OCI-LY7 (cell line): ENCODE results near the gene JPT1. TPM values are rescaled to one million over a fixed set of nuclear protein-coding genes. Genes with fewer than 3 reads are reported as not detected.

Experiments used
- BruUV-seq: library from RNA; stranded (reverse); fragments of 400-500 nt; replicated peaks from 2 replicates; lab custom pipeline; 2021; lab: Mats Ljungman, UMichigan
- CTCF ChIA-PET: fragments of 300-600 bp; sonication (Branson Sonifier 250); formaldehyde crosslinking; loops from one replicate; lab custom pipeline; 2022; ENCODE audit warnings: antibody characterized with exemption; ENCODE audit not compliant: unreplicated experiment; lab: Charles Lee
- POLR2A ChIA-PET: fragments of 300-600 bp; sonication (Branson Sonifier 250); formaldehyde crosslinking; loops from one replicate; lab custom pipeline; 2022; ENCODE audit warnings: antibody characterized with exemption; lab: Charles Lee
- DNase-seq: peaks from one replicate; pipeline ENCODE4 v3.0.0-alpha.2; 2015; ENCODE audit warnings: low spot score
- H2AFZ ChIP-seq: fragments of 200-600 bp; sonication (generic), shearing (Covaris generic); 2 replicates; pipeline ENCODE4 v1.6.1; 2014; ENCODE audit warnings: mild to moderate bottlenecking, antibody characterized with exemption, low read length, moderate library complexity
- H3K27ac ChIP-seq: fragments of 200-600 bp; sonication (generic); 2 replicates; pipeline ENCODE4 v1.5.1; 2014; ENCODE audit warnings: mixed run types, low read depth, mild to moderate bottlenecking, moderate library complexity, low read length, inconsistent platforms; ENCODE audit not compliant: poor library complexity, severe bottlenecking
- H3K36me3 ChIP-seq: fragments of 200-600 bp; sonication (generic); 2 replicates; pipeline ENCODE4 v1.6.1; 2014; ENCODE audit warnings: mild to moderate bottlenecking, antibody characterized with exemption, low read length, moderate library complexity, mixed read lengths; ENCODE audit not compliant: insufficient read depth
- H3K4me1 ChIP-seq: fragments of 200-600 bp; sonication (generic); 2 replicates; pipeline ENCODE4 v1.5.1; 2014; ENCODE audit warnings: mild to moderate bottlenecking, low read length; ENCODE audit not compliant: insufficient read depth, poor library complexity, severe bottlenecking
- H3K4me2 ChIP-seq: fragments of 200-600 bp; sonication (generic); 2 replicates; pipeline ENCODE4 v1.6.1; 2014; ENCODE audit warnings: mild to moderate bottlenecking, low read length
- H3K4me3 ChIP-seq: fragments of 200-600 bp; sonication (generic); 2 replicates; pipeline ENCODE4 v1.5.1; 2014; ENCODE audit warnings: mild to moderate bottlenecking, low read depth, low read length; ENCODE audit not compliant: poor library complexity, severe bottlenecking
- H3K79me2 ChIP-seq: fragments of 200-600 bp; sonication (generic); 2 replicates; pipeline ENCODE4 v1.6.1; 2016; ENCODE audit warnings: low read depth, mild to moderate bottlenecking, low read length, moderate library complexity, mixed read lengths; ENCODE audit not compliant: insufficient read depth
- H3K9me2 ChIP-seq: fragments of 200-600 bp; sonication (generic); 2 replicates; pipeline ENCODE4 v1.6.1; 2016; ENCODE audit warnings: mild to moderate bottlenecking, low read length, mixed read lengths; ENCODE audit not compliant: insufficient read depth
- H3K9me3 ChIP-seq: fragments of 200-600 bp; sonication (generic); 2 replicates; pipeline ENCODE4 v1.6.1; 2014; ENCODE audit warnings: mild to moderate bottlenecking, mixed run types, low read length, mixed read lengths
- H4K20me1 ChIP-seq: fragments of 200-600 bp; sonication (generic); 2 replicates; pipeline ENCODE4 v1.6.1; 2014; ENCODE audit warnings: mild to moderate bottlenecking, antibody characterized with exemption, low read length, moderate library complexity, mixed read lengths; ENCODE audit not compliant: insufficient read depth
- CTCF ChIP-seq: fragments of 200-600 bp; sonication (generic); conservative IDR thresholded peaks from 2 replicates; pipeline ENCODE4 v1.5.1; 2014; ENCODE audit warnings: mild to moderate bottlenecking, antibody characterized with exemption, low read length, moderate library complexity, mixed read lengths
- EZH2phosphoT487 ChIP-seq: fragments of 200-600 bp; sonication (generic); IDR thresholded peaks from 2 replicates; pipeline ENCODE4 v1.6.1; 2018; ENCODE audit warnings: low read depth, borderline replicate concordance, mild to moderate bottlenecking, mixed run types, antibody characterized with exemption, low read length, moderate library complexity, mixed read lengths
- intact Hi-C: fragments of 100-400 bp; cut with micrococcal nuclease; formaldehyde crosslinking; loops from one replicate; pipeline ENCODE4 v1.10.0; 2022; ENCODE audit not compliant: unreplicated experiment
- total RNA-seq, 2 experiments: library from RNA; depleted of rRNA in 1 of 2; stranded (reverse); fragments of >200 nt in 1 of 2; shearing (Covaris generic) in 1 of 2; gene quantifications; 2 replicates each; pipeline ENCODE4 v1.2.3, GENCODE V29; 2014 to 2022

Gene JPT1
- total RNA-seq, 2 experiments from 2014 or later: 121 to 251 TPM

- intact Hi-C loops: loop anchor here (2.0 kb wide), 1 partner anchor 37 kb away; no protein-coding TSS in a partner anchor
- TF ChIP-seq EZH2phosphoT487: no peak
- POLR2A ChIA-PET: interaction anchor here (0.5 to 2.0 kb wide), 7 partner anchors 9 to 108 kb away, joined by 3 to 16 read pairs (median 4); no protein-coding TSS in a partner anchor
- DNase-seq: no peak
- no peaks in the 10 kb centered on the region for H3K9me3 ChIP-seq
- peaks cover 8% of the 10 kb centered on the region for H3K36me3 ChIP-seq
- no peaks in the 10 kb centered on the region for H3K9me2 ChIP-seq
- no peak overlapping the region for H3K4me3 ChIP-seq
- CTCF ChIA-PET: interaction anchor here (2.8 kb wide), 1 partner anchor 15 kb away, joined by 26 read pairs; the partner anchor contains the start of gene NT5C
- H2AFZ ChIP-seq: no peak overlapping the region
- peaks cover 5% of the 10 kb centered on the region; the same call in 1 of the 2 replicates for H3K79me2 ChIP-seq
- no TSS peak for BruUV-seq
- H3K27ac ChIP-seq: no peak overlapping the region
- 0 out of 2 replicates have a peak overlapping the region, but pooled peaks have one; percentile 72 for H3K4me2 ChIP-seq
- H3K4me1 ChIP-seq: peaks cover 43% of the 10 kb centered on the region
- no peaks in the 10 kb centered on the region for H4K20me1 ChIP-seq
These were observed 38.8 kb downstream of the JPT1 start for GRCh38 chr17:75115555-75115954.

GRCh38 chr17:75114552-75115314 lies 39.6 kb downstream of the JPT1 start:
- TF ChIP-seq CTCF (no peak), EZH2phosphoT487 (no peak)
- Histone ChIP-seq H3K4me3 (peak overlapping the region; percentile 63), H3K36me3 (peaks cover 8% of the 10 kb centered on the region), H3K79me2 (peaks cover 5% of the 10 kb centered on the region; the same call in 1 of the 2 replicates), H2AFZ (peak overlapping the region; percentile 61), H3K9me2 (no peaks in the 10 kb centered on the region), H3K4me1 (peaks cover 45% of the 10 kb centered on the region), H3K9me3 (no peaks in the 10 kb centered on the region), H3K27ac (peak overlapping the region; percentile 26), H4K20me1 (no peaks in the 10 kb centered on the region), H3K4me2 (peak overlapping the region; percentile 72)
- ChIA-PET POLR2A (interaction anchor here (0.5 to 2.2 kb wide), 22 partner anchors 8 to 1407 kb away, joined by 3 to 16 read pairs (median 4); partner anchors contain the start of genes MIF4GD, MRPL58, MRPS7 and NT5C), CTCF (interaction anchor here (0.6 to 2.8 kb wide), 14 partner anchors 10 to 115 kb away, joined by 3 to 26 read pairs (median 4); partner anchors contain the start of genes MRPL58, NT5C and NUP85)
- no TSS peak for BruUV-seq
- no peak for DNase-seq
- intact Hi-C loops: loop anchor here (1.0 to 2.0 kb wide), 6 partner anchors 17 to 298 kb away; partner anchors contain the start of gene NT5C

GRCh38 chr17:75113798-75114551 lies 40.3 kb downstream of the JPT1 start:
- Histone ChIP-seq H3K9me2 (no peaks in the 10 kb centered on the region), H3K4me3 (peak overlapping the region; percentile 63), H3K4me2 (peak overlapping the region; percentile 72), H3K79me2 (peaks cover 5% of the 10 kb centered on the region; the same call in 1 of the 2 replicates), H2AFZ (peak overlapping the region; percentile 61), H3K27ac (peak overlapping the region; percentile 26), H3K9me3 (no peaks in the 10 kb centered on the region), H3K4me1 (peaks cover 50% of the 10 kb centered on the region), H3K36me3 (peaks cover 8% of the 10 kb centered on the region), H4K20me1 (no peaks in the 10 kb centered on the region)
- peak; percentile 96 for DNase-seq
- ChIA-PET CTCF (interaction anchor here (0.5 to 2.8 kb wide), 18 partner anchors 9 to 152 kb away, joined by 3 to 26 read pairs (median 4); partner anchors contain the start of genes NT5C and NUP85), POLR2A (interaction anchor here (0.7 to 2.2 kb wide), 18 partner anchors 8 to 305 kb away, joined by 3 to 16 read pairs (median 5); partner anchors contain the start of genes MIF4GD, MRPL58, MRPS7 and NT5C)
- intact Hi-C loops: loop anchor here (1.0 to 2.0 kb wide), 6 partner anchors 17 to 298 kb away; partner anchors contain the start of gene NT5C
- no TSS peak for BruUV-seq
- TF ChIP-seq EZH2phosphoT487: no peak
- TF ChIP-seq CTCF: peak; percentile 99
